HCT116 (cell line): ENCODE results near the gene ATP13A4. TPM values are rescaled to one million over a fixed set of nuclear protein-coding genes. Genes with fewer than 3 reads are reported as not detected.

Experiments used
- ATAC-seq: fragments of 200-7000 bp; cut with Tn5 transposase; 2 replicates; pipeline ENCODE4 v1.9.1; 2020; ENCODE audit warnings: mild to moderate bottlenecking, moderate library complexity
- BruUV-seq: library from RNA; stranded (reverse); fragments of 400-500 nt; replicated peaks from 2 replicates; lab custom pipeline; 2021; lab: Mats Ljungman, UMichigan
- CTCF ChIA-PET: fragments of 300-600 bp; sonication (Branson Sonifier 250); formaldehyde crosslinking; loops from one replicate; lab custom pipeline; 2021; ENCODE audit warnings: antibody characterized with exemption; lab: Charles Lee
- POLR2A ChIA-PET: fragments of 300-600, 350-600 bp; sonication (Branson Sonifier 250); formaldehyde crosslinking; loops from one replicate; lab custom pipeline; 2021; ENCODE audit warnings: antibody characterized with exemption; lab: Charles Lee
- RAD21 ChIA-PET, 2 experiments: fragments of 300-600 bp; sonication (Branson Sonifier 250); formaldehyde crosslinking; loops; one replicate each; lab custom pipeline; 2023; ENCODE audit warnings: low total read pairs in 2 of 2; ENCODE audit not compliant: uncharacterized antibody in 2 of 2, unreplicated experiment in 2 of 2, low non-redundant PET in 1 of 2; lab: Charles Lee
- DNase-seq: peaks from one replicate; pipeline ENCODE4 v3.0.0-alpha.2; 2010; ENCODE audit warnings: low read depth, low spot score
- H2AFZ ChIP-seq: fragments of 200-600 bp; shearing (Covaris generic), sonication (generic); 2 replicates; pipeline ENCODE4 v1.6.1; 2017; ENCODE audit warnings: low read depth, mixed run types, mixed read lengths, antibody characterized with exemption, low read length; ENCODE audit not compliant: poor library complexity, severe bottlenecking
- H3K27ac ChIP-seq: 2 replicates; pipeline ENCODE4 v1.5.1; 2012; ENCODE audit warnings: low read depth, low read length
- H3K27me3 ChIP-seq: fragments of 200-600 bp; sonication (generic); 2 replicates; pipeline ENCODE4 v1.6.1; 2016; ENCODE audit warnings: mixed run types, low read length, mixed read lengths; ENCODE audit not compliant: insufficient read depth
- H3K36me3 ChIP-seq, 2 experiments: fragments of 200-500 bp in 1 of 2; fragments of 200-600 bp in 1 of 2; sonication (Bioruptor generic) in 1 of 2; sonication (generic) in 1 of 2; 2 replicates each; pipeline versions ENCODE4 v1.5.1 to v1.6.1; 2014 to 2016; ENCODE audit warnings: low read length in 2 of 2, inconsistent platforms in 1 of 2, mixed read lengths in 1 of 2, mixed run types in 1 of 2; ENCODE audit not compliant: insufficient read depth in 2 of 2, control insufficient read depth in 1 of 2
- H3K4me1 ChIP-seq, 2 experiments: fragments of 200-600 bp in 1 of 2; sonication (generic) in 1 of 2; 2 replicates each; pipeline versions ENCODE4 v1.5.1 to v1.6.1; 2012 to 2017; ENCODE audit warnings: low read length in 2 of 2, inconsistent platforms in 1 of 2, mild to moderate bottlenecking in 1 of 2, mixed read lengths in 1 of 2, mixed run types in 1 of 2, moderate library complexity in 1 of 2; ENCODE audit not compliant: insufficient read depth in 2 of 2, control insufficient read depth in 1 of 2
- H3K4me2 ChIP-seq: fragments of 200-600 bp; sonication (generic); 2 replicates; pipeline ENCODE4 v1.6.1; 2017; ENCODE audit warnings: mixed run types, low read length, mixed read lengths
- H3K4me3 ChIP-seq, 2 experiments: fragments of 200-600 bp in 1 of 2; sonication (generic) in 1 of 2; replicated peaks in 1 of 2; 2 replicates each; pipeline ENCODE4 v1.5.1; 2011 to 2016; ENCODE audit warnings: low read length in 2 of 2, control low read depth in 1 of 2, low read depth in 1 of 2, mild to moderate bottlenecking in 1 of 2, mixed read lengths in 1 of 2, mixed run types in 1 of 2
- H3K79me2 ChIP-seq: fragments of 200-600 bp; sonication (generic); 2 replicates; pipeline ENCODE4 v1.6.1; 2017; ENCODE audit warnings: mild to moderate bottlenecking, mixed run types, low read length, moderate library complexity, mixed read lengths; ENCODE audit not compliant: insufficient read depth
- H3K9ac ChIP-seq: fragments of 200-600 bp; sonication (generic); 2 replicates; pipeline ENCODE4 v1.6.1; 2016; ENCODE audit warnings: low read length, mixed read lengths
- H3K9me2 ChIP-seq: fragments of 200-600 bp; sonication (generic), shearing (Covaris generic); 2 replicates; pipeline ENCODE4 v1.6.1; 2017; ENCODE audit warnings: mixed run types, mild to moderate bottlenecking, moderate library complexity; ENCODE audit not compliant: insufficient read depth
- H3K9me3 ChIP-seq, 2 experiments: fragments of 200-500 bp in 1 of 2; fragments of 200-600 bp in 1 of 2; sonication (Bioruptor generic) in 1 of 2; sonication (generic) in 1 of 2; 2 replicates each; pipeline ENCODE4 v1.6.1; 2014 to 2017; ENCODE audit warnings: low read length in 2 of 2, mixed read lengths in 2 of 2, inconsistent platforms in 1 of 2, low read depth in 1 of 2, mild to moderate bottlenecking in 1 of 2, mixed run types in 1 of 2, moderate library complexity in 1 of 2; ENCODE audit not compliant: control insufficient read depth in 1 of 2, insufficient read depth in 1 of 2
- H4K20me1 ChIP-seq: fragments of 200-600 bp; sonication (generic), shearing (Covaris generic); 2 replicates; pipeline ENCODE4 v1.6.1; 2017; ENCODE audit warnings: mixed run types, mild to moderate bottlenecking, moderate library complexity; ENCODE audit not compliant: insufficient read depth
- EGR1 ChIP-seq: IDR thresholded peaks from 2 replicates; pipeline ENCODE4 v1.6.1; 2012; ENCODE audit warnings: low read depth
- EZH2phosphoT487 ChIP-seq: fragments of 200-600 bp; IDR thresholded peaks from 2 replicates; pipeline ENCODE4 v1.6.1; 2018; ENCODE audit warnings: antibody characterized with exemption, borderline replicate concordance
- MAX ChIP-seq: IDR thresholded peaks from 2 replicates; pipeline ENCODE4 v1.6.1; 2012
- POLR2A ChIP-seq: IDR thresholded peaks from 2 replicates; pipeline ENCODE4 v1.7.0; 2011; ENCODE audit warnings: borderline replicate concordance; ENCODE audit not compliant: insufficient read depth, insufficient read length; ENCODE audit errors: extremely low read depth
- SP1 ChIP-seq: IDR thresholded peaks from 2 replicates; pipeline ENCODE4 v1.6.1; 2012; ENCODE audit warnings: low read depth
- ZBTB33 ChIP-seq: IDR thresholded peaks from 2 replicates; pipeline ENCODE4 v1.6.1; 2011; ENCODE audit warnings: mild to moderate bottlenecking, low read length, moderate library complexity; ENCODE audit not compliant: insufficient replicate concordance; ENCODE audit errors: extremely low read depth
- intact Hi-C: fragments of 100-400 bp; cut with micrococcal nuclease; formaldehyde crosslinking; loops from 2 replicates; pipeline ENCODE4 v1.10.0; 2022
- total RNA-seq: library from RNA; stranded (reverse); gene quantifications from one replicate; pipeline ENCODE4 v1.2.1, GENCODE V29; 2021; ENCODE audit not compliant: unreplicated experiment

The ATP13A4 gene
- total RNA-seq, 1 experiment from 2014 or later: 0.15 TPM

GRCh38 chr3:193574488-193575070 lies 19.9 kb upstream of the ATP13A4 start:
- 0 out of 2 replicates have a peak, but pooled peaks cover 4% of the 10 kb centered on the region for H3K27me3 ChIP-seq
- POLR2A ChIA-PET: no interaction called here
- H3K27ac ChIP-seq: no peak overlapping the region
- H3K79me2 ChIP-seq: no peaks in the 10 kb centered on the region
- H3K4me2 ChIP-seq: no peak overlapping the region
- CTCF ChIA-PET: no interaction called here
- no peaks in the 10 kb centered on the region for H4K20me1 ChIP-seq
- H3K9me2 ChIP-seq: no peaks in the 10 kb centered on the region
- TF ChIP-seq EZH2phosphoT487 (no peak), SP1 (no peak), EGR1 (no peak), POLR2A (no peak), ZBTB33 (no peak), MAX (no peak)
- H3K4me3 ChIP-seq: no peak overlapping the region
- ATAC-seq: no peak
- H2AFZ ChIP-seq: no peak overlapping the region
- no peak overlapping the region for H3K9ac ChIP-seq
- H3K4me1 ChIP-seq: peaks cover 0 to 2% of the 10 kb centered on the region in 2 experiments; a peak in 1 of 4 replicates
- RAD21 ChIA-PET: no interaction called here
- no peaks in the 10 kb centered on the region for H3K9me3 ChIP-seq
- H3K36me3 ChIP-seq: no peaks in the 10 kb centered on the region
- DNase-seq: no peak
- BruUV-seq: no TSS peak
- intact Hi-C loops: loop anchor here (5.0 kb wide), 3 partner anchors 442 to 1107 kb away; no protein-coding TSS in a partner anchor
